ENCODE measurements around the gene SMAP2. TPM values are rescaled to one million over a fixed set of nuclear protein-coding genes. Genes with fewer than 3 reads are reported as not detected.

SMAP2 gene
- total and polyA plus RNA-seq, 8 donors, result 7.2 to 26.1 (median 12.3) TPM

DNA sequence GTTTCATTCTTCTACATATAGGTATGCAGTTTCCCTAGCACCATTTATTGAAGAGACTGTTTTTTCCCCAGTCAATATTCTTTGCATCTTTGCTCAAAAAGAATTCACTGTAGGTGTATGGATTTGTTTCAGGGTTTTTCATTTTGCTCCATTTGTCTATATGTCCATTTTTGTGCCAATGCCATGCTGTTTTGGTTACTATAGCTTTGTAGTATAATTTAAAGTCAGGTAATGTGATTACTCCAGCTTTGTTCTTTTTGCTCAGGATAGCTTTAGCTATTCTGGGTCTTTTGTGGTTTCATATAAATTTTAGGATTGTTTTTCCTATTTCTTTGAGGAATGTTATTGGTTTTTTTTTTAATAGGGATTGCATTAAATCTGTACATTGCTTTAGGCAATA, 15.9 kb upstream of the SMAP2 start:
- no peaks in the 10 kb centered on the region for H3K9me3 ChIP-seq
- FAIRE-seq, result no peak
- no peak for ATAC-seq
- no peak overlapping the region for H3K27ac ChIP-seq
- no peak overlapping the region for H3K4me3 ChIP-seq
- H3K36me3 ChIP-seq, result no peaks in the 10 kb centered on the region
- no peaks in the 10 kb centered on the region for H3K4me1 ChIP-seq
- intact Hi-C loops (cut with DNase I), result no loop called here
- no peak for DNase-seq
- TF ChIP-seq, protein P1, sequence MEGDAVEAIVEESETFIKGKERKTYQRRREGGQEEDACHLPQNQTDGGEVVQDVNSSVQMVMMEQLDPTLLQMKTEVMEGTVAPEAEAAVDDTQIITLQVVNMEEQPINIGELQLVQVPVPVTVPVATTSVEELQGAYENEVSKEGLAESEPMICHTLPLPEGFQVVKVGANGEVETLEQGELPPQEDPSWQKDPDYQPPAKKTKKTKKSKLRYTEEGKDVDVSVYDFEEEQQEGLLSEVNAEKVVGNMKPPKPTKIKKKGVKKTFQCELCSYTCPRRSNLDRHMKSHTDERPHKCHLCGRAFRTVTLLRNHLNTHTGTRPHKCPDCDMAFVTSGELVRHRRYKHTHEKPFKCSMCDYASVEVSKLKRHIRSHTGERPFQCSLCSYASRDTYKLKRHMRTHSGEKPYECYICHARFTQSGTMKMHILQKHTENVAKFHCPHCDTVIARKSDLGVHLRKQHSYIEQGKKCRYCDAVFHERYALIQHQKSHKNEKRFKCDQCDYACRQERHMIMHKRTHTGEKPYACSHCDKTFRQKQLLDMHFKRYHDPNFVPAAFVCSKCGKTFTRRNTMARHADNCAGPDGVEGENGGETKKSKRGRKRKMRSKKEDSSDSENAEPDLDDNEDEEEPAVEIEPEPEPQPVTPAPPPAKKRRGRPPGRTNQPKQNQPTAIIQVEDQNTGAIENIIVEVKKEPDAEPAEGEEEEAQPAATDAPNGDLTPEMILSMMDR (IDR thresholded peaks at IDR 0.05), result no peak
- H3K27me3 ChIP-seq, result no peaks in the 10 kb centered on the region

DNA sequence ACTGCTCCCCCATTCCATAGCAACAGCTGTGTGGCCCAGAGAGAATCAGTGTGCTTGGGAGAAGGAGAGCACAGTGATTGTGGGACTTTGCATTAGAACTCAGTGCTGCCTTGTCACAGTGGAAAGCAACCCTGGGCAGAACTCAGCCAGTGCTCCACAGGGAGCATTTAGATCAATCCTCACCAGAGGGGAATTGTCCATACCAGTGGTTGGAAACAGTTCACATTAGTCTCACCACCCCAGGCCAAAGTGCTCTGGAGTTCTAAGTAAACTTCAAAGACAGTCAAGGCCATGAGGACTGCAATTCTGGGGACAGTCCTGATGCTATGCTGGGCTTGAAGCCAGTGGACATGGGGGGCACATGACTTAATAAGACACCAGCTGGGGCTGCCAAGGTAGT, 12.9 kb upstream of the SMAP2 start:
- Histone ChIP-seq H3K4me1 (no peaks in the 10 kb centered on the region), H3K36me3 (no peaks in the 10 kb centered on the region), H3K4me3 (no peak overlapping the region), H3K27ac (no peak overlapping the region), H3K9me3 (no peaks in the 10 kb centered on the region), H3K27me3 (no peaks in the 10 kb centered on the region)
- intact Hi-C loops (cut with DNase I), result no loop called here
- FAIRE-seq, result no peak
- ATAC-seq, result no peak
- no peak for DNase-seq
- TF ChIP-seq, protein P1 (IDR thresholded peaks at IDR 0.05), result no peak

DNA sequence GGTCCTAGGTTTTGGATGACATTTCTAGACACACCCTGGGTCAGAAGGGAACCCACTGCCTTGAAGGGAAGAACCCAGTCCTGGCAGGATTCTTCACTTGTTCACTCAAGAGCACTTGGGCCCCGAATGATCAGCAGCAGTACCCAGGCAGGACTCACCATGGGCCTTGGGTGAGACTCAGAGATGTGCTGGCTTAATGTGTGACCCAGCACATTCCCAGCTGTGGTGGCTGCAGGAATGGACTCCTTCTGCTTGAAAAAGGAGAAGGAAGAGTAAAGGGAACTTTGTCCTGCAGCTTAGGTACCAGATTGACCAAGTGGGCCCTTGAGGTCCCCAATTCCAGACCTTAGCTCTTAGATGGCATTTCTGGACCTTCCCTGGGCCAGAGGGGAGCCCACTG, 12.3 kb upstream of the SMAP2 start:
- intact Hi-C loops (cut with DNase I), result no loop called here
- Histone ChIP-seq H3K4me3 (no peak overlapping the region), H3K27me3 (no peaks in the 10 kb centered on the region), H3K36me3 (no peaks in the 10 kb centered on the region), H3K4me1 (no peaks in the 10 kb centered on the region), H3K9me3 (no peaks in the 10 kb centered on the region), H3K27ac (no peak overlapping the region)
- TF ChIP-seq, protein P1 (IDR thresholded peaks at IDR 0.05), result no peak
- FAIRE-seq, result no peak
- no peak for DNase-seq
- no peak for ATAC-seq
- 79 to 88% methylated on average over 1 of the region's 1 CpG for WGBS, 2 donors

DNA sequence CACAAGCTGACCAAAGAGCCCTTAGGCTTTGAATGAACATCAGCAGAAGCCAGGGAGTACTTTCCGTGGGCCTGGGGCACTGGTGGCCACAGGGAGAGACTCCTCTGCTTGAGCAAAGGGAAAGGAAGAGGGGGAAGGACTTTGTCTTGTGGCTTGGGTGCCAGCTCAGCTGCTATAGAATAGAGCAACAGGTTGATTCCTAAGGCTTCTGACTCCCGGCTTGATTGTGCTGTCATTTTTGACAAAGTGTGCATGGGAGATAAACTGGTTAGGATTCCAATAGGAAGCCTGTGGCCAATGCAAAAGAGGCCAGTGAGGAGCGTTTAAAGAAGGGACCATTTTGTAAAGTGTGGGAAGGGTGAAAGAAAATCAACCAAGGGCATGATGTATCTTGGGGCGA, 11.9 kb upstream of the SMAP2 start:
- FAIRE-seq (no peak), ATAC-seq (no peak), DNase-seq (no peak)
- no peak overlapping the region for H3K27ac ChIP-seq
- H3K9me3 ChIP-seq, result no peaks in the 10 kb centered on the region
- intact Hi-C loops (cut with DNase I), result no loop called here
- H3K27me3 ChIP-seq, result no peaks in the 10 kb centered on the region
- H3K4me1 ChIP-seq, result no peaks in the 10 kb centered on the region
- no peak overlapping the region for H3K4me3 ChIP-seq
- no peaks in the 10 kb centered on the region for H3K36me3 ChIP-seq
- 86% methylated on average over 4 of the region's 4 CpGs for WGBS, 2 donors
- TF ChIP-seq, protein P1 (IDR thresholded peaks at IDR 0.05), result no peak

DNA sequence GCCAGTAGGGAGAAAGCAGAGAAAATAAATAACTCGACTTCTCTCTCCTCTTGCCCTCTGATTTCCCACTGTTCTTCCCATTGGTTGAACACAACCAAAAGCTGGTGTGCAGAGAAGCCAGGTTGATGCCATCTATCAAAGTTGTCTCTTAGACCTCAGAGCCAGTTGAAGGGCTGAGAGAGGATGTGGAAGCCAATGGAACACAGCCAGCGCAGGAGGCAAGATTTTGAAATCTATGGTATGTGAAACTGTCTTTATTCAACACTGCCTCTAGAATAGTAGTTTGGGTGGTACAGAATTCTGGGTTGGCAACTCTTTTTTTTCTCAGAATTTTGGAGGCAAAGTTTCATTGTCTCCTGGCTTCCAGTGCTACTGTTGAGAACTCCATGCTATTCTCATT, 11.3 kb upstream of the SMAP2 start:
- no peak overlapping the region for H3K4me3 ChIP-seq
- no peaks in the 10 kb centered on the region for H3K27me3 ChIP-seq
- no peak overlapping the region for H3K27ac ChIP-seq
- FAIRE-seq (no peak), DNase-seq (no peak), ATAC-seq (no peak)
- intact Hi-C loops (cut with DNase I), result no loop called here
- no peaks in the 10 kb centered on the region for H3K9me3 ChIP-seq
- TF ChIP-seq, protein P1 (IDR thresholded peaks at IDR 0.05), result no peak
- 75 to 82% methylated on average over 2 of the region's 2 CpGs for WGBS, 2 donors
- no peaks in the 10 kb centered on the region for H3K36me3 ChIP-seq
- no peaks in the 10 kb centered on the region for H3K4me1 ChIP-seq
